ENCODE measurements around the gene ALDH3B2.
A peak's percentile ranks its signal among the peaks of the same experiment; 100 is the strongest.

The ALDH3B2 gene

DNA sequence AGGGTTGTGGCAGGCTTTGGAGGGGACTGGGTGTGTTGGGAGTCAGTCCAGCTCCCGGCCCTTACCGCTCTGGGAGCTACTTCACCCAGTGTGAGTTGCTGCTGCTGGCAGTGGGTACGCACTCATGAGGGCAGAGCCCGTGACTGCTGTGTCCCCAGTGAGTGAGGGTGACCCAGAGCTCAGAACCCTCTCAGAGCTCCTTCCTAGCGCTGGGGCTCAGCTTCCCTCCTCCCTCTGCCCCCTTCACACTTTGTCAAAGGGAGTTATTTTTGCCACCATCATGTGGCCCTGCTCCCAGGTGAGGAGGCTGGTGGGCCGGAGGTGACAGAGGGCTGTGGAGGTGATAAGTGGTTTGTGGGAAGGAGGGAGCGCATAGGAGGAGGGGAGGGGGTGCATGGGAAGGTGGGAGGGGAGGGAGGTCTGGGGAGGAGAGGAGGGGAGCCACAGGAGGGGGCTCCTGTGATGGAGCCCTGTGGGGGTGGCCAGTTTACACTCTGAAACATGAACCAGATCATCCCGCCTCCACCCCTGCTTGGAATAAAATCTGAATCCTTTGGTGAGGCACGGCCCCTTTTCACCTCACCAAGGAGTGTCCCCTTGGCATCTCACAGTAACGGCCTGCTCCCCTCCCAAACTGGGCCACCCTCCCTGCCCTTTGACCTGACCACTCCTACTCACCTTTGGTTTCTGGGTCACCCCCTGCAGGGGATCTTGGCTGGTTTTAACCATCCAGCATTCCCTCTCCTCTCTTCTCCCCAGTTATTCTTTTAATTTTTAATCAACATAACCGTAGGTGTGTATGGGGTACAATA lies 57.8 kb downstream of the ALDH3B2 start:
- Mint-ChIP-seq H3K9me3 (no peaks in the 10 kb centered on the region), H3K27me3 (ENCODE audit: low read depth) (peaks cover 3% of the 10 kb centered on the region), H3K4me3 (no peak overlapping the region), H3K36me3 (ENCODE audit: low read depth) (peaks cover 14% of the 10 kb centered on the region), H3K4me1 (ENCODE audit: low read depth) (peaks cover 32% of the 10 kb centered on the region), H3K27ac (peak overlapping the region; percentile 31)
- DNase-seq (ENCODE audit: low spot score), result no peak

GRCh38 chr11:67615728-67616430 lies 58.5 kb downstream of the ALDH3B2 start:
- Mint-ChIP-seq H3K36me3 (ENCODE audit: low read depth) (peaks cover 18% of the 10 kb centered on the region), H3K4me1 (ENCODE audit: low read depth) (peaks cover 32% of the 10 kb centered on the region), H3K27me3 (ENCODE audit: low read depth) (peaks cover 3% of the 10 kb centered on the region), H3K27ac (no peak overlapping the region), H3K4me3 (no peak overlapping the region), H3K9me3 (no peaks in the 10 kb centered on the region)
- DNase-seq (ENCODE audit: low spot score), result no peak

DNA sequence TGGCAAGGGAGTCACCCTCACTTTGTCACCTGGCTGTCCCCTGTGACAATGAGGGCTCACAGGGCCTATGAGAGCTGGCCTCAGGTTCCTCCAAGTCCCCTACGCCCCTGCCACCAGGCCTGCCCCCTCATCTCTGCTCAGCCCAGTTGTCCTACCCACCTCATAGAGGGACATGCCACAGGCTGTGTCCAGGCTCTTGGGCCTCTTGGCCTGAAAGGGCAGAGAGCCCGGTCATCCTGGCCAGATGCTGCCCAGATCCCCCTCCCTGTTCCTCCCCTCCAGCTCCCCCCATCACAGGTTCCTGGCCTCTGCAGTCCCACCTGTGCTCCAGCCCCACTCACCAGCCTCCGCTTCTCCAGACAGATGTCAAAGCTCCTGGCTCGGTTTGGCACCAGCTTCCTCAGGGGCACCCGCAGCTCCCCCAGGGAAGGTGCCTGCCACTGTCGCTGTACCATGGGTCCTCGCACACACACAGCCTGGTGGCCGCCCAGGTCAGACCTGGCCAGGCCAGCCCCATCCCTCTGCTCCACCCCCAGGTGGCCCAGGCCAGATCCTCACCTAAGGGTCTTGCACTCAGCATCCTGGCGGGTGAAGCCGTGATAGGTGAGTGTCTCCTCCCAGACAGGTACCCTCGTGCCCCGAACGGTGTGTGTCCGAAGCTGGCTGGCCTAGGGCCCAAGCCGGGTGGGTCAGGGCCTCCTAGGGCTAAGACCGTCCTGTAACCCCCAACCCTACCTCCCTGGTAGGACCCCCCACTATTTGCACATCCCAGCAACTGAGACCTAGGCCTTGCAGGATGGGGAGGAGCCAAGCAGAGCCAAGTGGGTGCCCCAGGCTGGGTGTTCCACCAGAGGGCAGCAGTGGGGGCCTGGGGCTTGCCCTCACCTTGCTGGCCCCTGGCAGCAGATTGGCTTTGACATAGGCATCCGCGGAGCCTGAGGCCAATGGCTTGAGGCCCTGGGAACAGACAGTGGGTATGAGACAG lies 59.4 kb downstream of the ALDH3B2 start:
- Mint-ChIP-seq H3K4me3 (peak overlapping the region; percentile 83), H3K4me1 (ENCODE audit: low read depth) (peaks cover 32% of the 10 kb centered on the region), H3K9me3 (no peaks in the 10 kb centered on the region), H3K27ac (peak overlapping the region; percentile 98), H3K36me3 (ENCODE audit: low read depth) (peaks cover 23% of the 10 kb centered on the region), H3K27me3 (ENCODE audit: low read depth) (peaks cover 3% of the 10 kb centered on the region)
- DNase-seq (ENCODE audit: low spot score), result peak; percentile 52

DNA sequence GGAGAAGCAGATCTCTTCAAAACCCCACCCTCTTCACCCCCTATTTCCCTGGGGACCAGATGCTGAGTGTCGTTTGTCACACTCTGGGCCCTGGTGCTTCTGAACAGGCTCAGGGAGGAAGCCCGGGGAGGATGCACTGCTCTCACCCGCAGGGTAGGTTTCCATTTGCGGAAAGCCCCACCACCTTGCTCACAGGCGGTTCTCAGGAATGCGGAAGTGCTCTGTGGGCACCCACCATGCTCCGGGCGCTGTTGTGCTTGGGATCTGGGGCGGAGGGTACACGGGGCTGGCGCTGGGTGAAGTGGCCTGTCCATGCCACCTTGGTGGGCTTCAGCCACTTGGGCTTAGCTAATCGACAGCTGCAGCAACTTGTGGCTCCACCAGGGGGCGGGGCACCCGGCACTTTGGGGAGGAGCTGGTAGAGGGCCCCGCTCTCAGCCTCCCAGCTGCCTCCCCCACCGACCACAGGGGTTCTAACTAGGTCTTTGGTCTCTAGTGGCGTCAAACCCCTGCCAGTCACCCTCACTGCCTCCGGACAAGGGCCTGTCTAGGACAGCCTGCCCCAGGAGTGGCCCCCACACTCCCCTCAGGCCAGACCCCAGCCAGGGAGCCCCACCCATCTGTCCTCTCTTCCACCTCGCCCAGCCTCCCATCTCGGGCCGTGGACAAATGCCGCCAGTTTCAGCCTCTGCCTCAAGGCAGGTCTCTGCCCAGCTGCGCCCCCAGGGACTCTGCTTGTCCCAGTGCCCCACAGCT lies 60.3 kb downstream of the ALDH3B2 start:
- Mint-ChIP-seq H3K27me3 (ENCODE audit: low read depth) (peaks cover 3% of the 10 kb centered on the region), H3K4me3 (peak overlapping the region; percentile 83), H3K27ac (peak overlapping the region; percentile 98), H3K4me1 (ENCODE audit: low read depth) (peaks cover 28% of the 10 kb centered on the region), H3K9me3 (no peaks in the 10 kb centered on the region), H3K36me3 (ENCODE audit: low read depth) (peaks cover 29% of the 10 kb centered on the region)
- peak; percentile 82 for DNase-seq (ENCODE audit: low spot score)

- peaks cover 36% of the 10 kb centered on the region for H3K36me3 Mint-ChIP-seq (ENCODE audit: low read depth)
- H3K4me3 Mint-ChIP-seq, result peak overlapping the region; percentile 83
- H3K9me3 Mint-ChIP-seq, result no peaks in the 10 kb centered on the region
- peak overlapping the region; percentile 98 for H3K27ac Mint-ChIP-seq
- peaks cover 29% of the 10 kb centered on the region for H3K4me1 Mint-ChIP-seq (ENCODE audit: low read depth)
- DNase-seq (ENCODE audit: low spot score), result no peak
- H3K27me3 Mint-ChIP-seq (ENCODE audit: low read depth), result peaks cover 3% of the 10 kb centered on the region
Measured at GRCh38 chr11:67613313-67613959, 61.0 kb downstream of the ALDH3B2 start.

DNA sequence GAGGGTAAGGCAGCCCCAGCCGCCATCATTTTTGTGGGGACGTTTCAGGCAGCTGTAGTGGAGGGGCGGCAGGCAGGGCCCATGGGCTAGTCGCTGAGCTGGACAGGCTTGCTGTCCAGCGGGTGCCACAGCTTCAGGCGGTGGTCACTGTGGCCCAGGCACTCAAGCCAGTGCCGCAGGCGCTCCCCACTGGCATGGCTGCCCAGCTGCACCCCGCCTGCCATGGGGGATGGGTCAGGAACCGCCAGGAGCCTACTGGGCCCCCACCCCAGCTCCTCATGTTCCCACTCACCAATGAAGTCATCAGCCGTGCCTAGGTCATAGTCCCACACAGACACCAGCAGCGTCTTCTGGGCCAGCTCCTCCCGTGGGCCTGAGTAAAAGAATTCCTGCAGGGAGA lies 61.7 kb downstream of the ALDH3B2 start:
- Mint-ChIP-seq H3K27me3 (ENCODE audit: low read depth) (peaks cover 3% of the 10 kb centered on the region), H3K27ac (peak overlapping the region; percentile 98), H3K36me3 (ENCODE audit: low read depth) (peaks cover 36% of the 10 kb centered on the region), H3K4me3 (peak overlapping the region; percentile 29), H3K4me1 (ENCODE audit: low read depth) (peaks cover 27% of the 10 kb centered on the region), H3K9me3 (no peaks in the 10 kb centered on the region)
- no peak for DNase-seq (ENCODE audit: low spot score)

Measured in T-helper 2 cell treated with Interferon-gamma antibody and Interleukin-4, amounts not matched to agents 5 μg/mL and 100 μg/mL, for 36 hours (primary cell).